Endothelial cell of umbilical vein (primary cell): ENCODE results near the gene UEVLD. TPM values are rescaled to one million over a fixed set of nuclear protein-coding genes. Genes with fewer than 3 reads are reported as not detected.

Experiments
- BruUV-seq: library from RNA; stranded (reverse); fragments of 400-500 nt; replicated peaks from 2 replicates; lab custom pipeline; 2021; lab: Mats Ljungman, UMichigan
- CTCF ChIA-PET: fragments of 300-600, 350-600 bp; sonication (Branson Sonifier 250); formaldehyde crosslinking; loops from one replicate; lab custom pipeline; 2021; ENCODE audit warnings: antibody characterized with exemption, inconsistent platforms; lab: Charles Lee
- POLR2A ChIA-PET: fragments of 300-600, 350-600 bp; sonication (Branson Sonifier 250); formaldehyde crosslinking; loops from one replicate; lab custom pipeline; 2021; ENCODE audit warnings: antibody characterized with exemption, inconsistent platforms; lab: Charles Lee
- DNase-seq: peaks from one replicate; pipeline ENCODE4 v3.0.0-alpha.2; 2011; ENCODE audit warnings: low read depth, low spot score
- FAIRE-seq: peaks from 2 replicates; lab custom pipeline; 2011; peaks lifted over from hg19 to GRCh38; lab: Jason Lieb, UNC
- H2AFZ ChIP-seq: 2 replicates; pipeline ENCODE4 v1.6.0; 2012; ENCODE audit warnings: low read depth, low read length, control low read depth, inconsistent platforms
- H3K27ac ChIP-seq: 2 replicates; pipeline ENCODE4 v1.5.1; 2011; ENCODE audit warnings: low read depth, mild to moderate bottlenecking, control low read depth, low read length, moderate library complexity; ENCODE audit not compliant: insufficient read depth
- H3K27me3 ChIP-seq, 2 experiments: 2 replicates each; pipeline versions ENCODE4 v1.6.0 to v1.6.1; 2011; ENCODE audit warnings: low read length in 2 of 2, mixed read lengths in 1 of 2; ENCODE audit not compliant: control insufficient read depth in 2 of 2, insufficient read depth in 2 of 2
- H3K36me3 ChIP-seq, 2 experiments: 2 replicates in 1 of 2; 3 replicates in 1 of 2; pipeline ENCODE4 v1.5.1; 2011; ENCODE audit warnings: low read length in 2 of 2, mild to moderate bottlenecking in 1 of 2, moderate library complexity in 1 of 2; ENCODE audit not compliant: control insufficient read depth in 2 of 2, insufficient read depth in 2 of 2; ENCODE audit errors: extremely low read depth in 1 of 2
- H3K4me1 ChIP-seq: 3 replicates; pipeline ENCODE4 v1.5.1; 2011; ENCODE audit warnings: mild to moderate bottlenecking, low read length; ENCODE audit not compliant: control insufficient read depth, insufficient read depth; ENCODE audit errors: extremely low read depth
- H3K4me2 ChIP-seq: 2 replicates; pipeline ENCODE4 v1.6.1; 2011; ENCODE audit warnings: low read length, control low read depth, mixed read lengths; ENCODE audit not compliant: insufficient read depth
- H3K4me3 ChIP-seq, 3 experiments: fragments of 200-600 bp in 1 of 3; sonication (generic), shearing (Covaris generic) in 1 of 3; replicated peaks in 1 of 3; 2 replicates each; pipeline ENCODE4 v1.5.1; 2011 to 2016; ENCODE audit warnings: control low read depth in 3 of 3, low read length in 3 of 3, mild to moderate bottlenecking in 2 of 3, inconsistent platforms in 1 of 3, low read depth in 1 of 3, moderate library complexity in 1 of 3; ENCODE audit not compliant: insufficient read depth in 1 of 3
- H3K79me2 ChIP-seq: 2 replicates; pipeline ENCODE4 v1.6.0; 2012; ENCODE audit warnings: low read length, inconsistent platforms; ENCODE audit not compliant: control insufficient read depth, insufficient read depth
- H3K9ac ChIP-seq: replicated peaks from 2 replicates; pipeline ENCODE3; 2011; ENCODE audit warnings: low read length, control low read depth; ENCODE audit not compliant: insufficient read depth; ENCODE audit errors: extremely low read depth
- H3K9me1 ChIP-seq: replicated peaks from 3 replicates; pipeline ENCODE4 v1.6.0; 2011; ENCODE audit warnings: mild to moderate bottlenecking, low read length; ENCODE audit not compliant: control insufficient read depth, insufficient read depth; ENCODE audit errors: extremely low read depth
- H3K9me3 ChIP-seq: replicated peaks from 2 replicates; pipeline ENCODE4 v1.5.1; 2012; ENCODE audit warnings: low read length, inconsistent platforms; ENCODE audit not compliant: control insufficient read depth, insufficient read depth
- H4K20me1 ChIP-seq: replicated peaks from 2 replicates; pipeline ENCODE3; 2011; ENCODE audit warnings: mild to moderate bottlenecking, low read length; ENCODE audit not compliant: control insufficient read depth, insufficient read depth; ENCODE audit errors: extremely low read depth
- EZH2 ChIP-seq: IDR thresholded peaks from 2 replicates; pipeline ENCODE4 v1.6.1; 2012; ENCODE audit warnings: borderline replicate concordance, low read depth, mild to moderate bottlenecking, moderate library complexity, low read length, inconsistent platforms; ENCODE audit not compliant: severe bottlenecking
- GATA2 ChIP-seq: IDR thresholded peaks from 2 replicates; pipeline ENCODE4 v1.7.0; 2011; ENCODE audit warnings: low read depth, mild to moderate bottlenecking, moderate library complexity, mixed read lengths, low read length; ENCODE audit not compliant: insufficient read length, insufficient read depth
- MYC ChIP-seq: IDR thresholded peaks from one replicate; pipeline ENCODE4 v1.6.1; 2011; ENCODE audit warnings: mild to moderate bottlenecking, low read depth, low read length
- POLR2A ChIP-seq: IDR thresholded peaks from 2 replicates; pipeline ENCODE4 v1.6.1; 2012; ENCODE audit warnings: low read depth, mild to moderate bottlenecking, control low read depth, low read length
- POLR2AphosphoS5 ChIP-seq: IDR thresholded peaks from 2 replicates; pipeline ENCODE4 v1.6.1; 2012; ENCODE audit warnings: low read depth, mild to moderate bottlenecking, control low read depth, low read length, moderate library complexity; ENCODE audit not compliant: insufficient read depth
- dilution Hi-C: fragments of 300-500 bp; cut with MboI; formaldehyde crosslinking; loops from one replicate; pipeline ENCODE4 v1.15.0; 2019; ENCODE audit warnings: low sequenced_read_pairs; ENCODE audit not compliant: extremely low pct_ligation_motif_present
- intact Hi-C: fragments of 100-400 bp; cut with micrococcal nuclease; formaldehyde crosslinking; loops from one replicate; pipeline ENCODE4 v1.10.0; 2022
- polyA plus RNA-seq, 4 experiments: library from polyadenylated mRNA; depleted of rRNA in 3 of 4; stranded (reverse) in 3 of 4; unstranded in 1 of 4; fragments of >200 nt; gene quantifications; 2 replicates each; pipeline versions ENCODE4 v1.2.1 to v1.2.3, GENCODE V29; 2011 to 2012; ENCODE audit warnings: missing spikeins in 1 of 4
- total RNA-seq: library from RNA; stranded (reverse); gene quantifications from 2 replicates; pipeline ENCODE4 v1.2.3, GENCODE V29; 2021
- TF ChIP-seq, protein P1 (sequence below), 2 donors: IDR thresholded peaks; 1 replicate in 1 of 2; 2 replicates in 1 of 2; pipeline ENCODE4 v1.5.1; 2011; ENCODE audit warnings: low read length in 2 of 2, mild to moderate bottlenecking in 2 of 2, moderate library complexity in 2 of 2, control low read depth in 1 of 2, inconsistent platforms in 1 of 2, low read depth in 1 of 2; ENCODE audit not compliant: insufficient read depth in 1 of 2; ENCODE audit errors: extremely low read depth in 1 of 2

The UEVLD gene
- total and polyA plus RNA-seq, 2 donors (not counting 3 experiments of a cell fraction or from before 2014, with no cell fraction given) = 9.2 to 19.1 TPM

DNA sequence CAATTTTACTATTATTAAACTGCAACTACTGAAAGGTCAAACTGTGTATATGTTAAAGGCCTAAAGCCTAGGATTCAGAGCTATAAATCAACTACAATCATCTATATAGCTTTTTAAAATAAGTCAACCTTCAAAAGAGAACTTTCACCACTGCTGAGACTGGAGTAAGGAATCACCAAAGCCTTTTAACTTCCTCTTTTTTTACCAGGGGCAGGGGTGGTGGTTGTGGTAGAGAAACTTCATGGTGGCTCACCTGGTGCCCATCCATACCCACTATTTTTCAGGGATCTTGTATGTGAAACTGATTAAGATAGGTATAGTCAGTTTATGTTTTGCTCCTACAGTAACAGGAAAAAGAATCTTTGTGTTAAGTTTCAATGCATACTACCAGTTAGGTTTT lies 93.3 kb downstream of the UEVLD start:
- Histone ChIP-seq H3K9ac (no peak overlapping the region), H3K4me2 (no peak overlapping the region), H3K79me2 (no peaks in the 10 kb centered on the region), H3K9me1 (no peaks in the 10 kb centered on the region), H3K4me3 (no peak overlapping the region), H3K4me1 (no peaks in the 10 kb centered on the region), H2AFZ (no peak overlapping the region), H3K27ac (no peak overlapping the region), H3K27me3 (no peaks in the 10 kb centered on the region), H3K36me3 (peaks cover 2 to 17% of the 10 kb centered on the region in 2 experiments), H4K20me1 (no peaks in the 10 kb centered on the region), H3K9me3 (no peaks in the 10 kb centered on the region)
- TF ChIP-seq POLR2AphosphoS5 (no peak), EZH2 (no peak), MYC (no peak)
- DNase-seq = no peak
- CTCF ChIA-PET = no interaction called here
- dilution Hi-C loops (no loop called here), intact Hi-C loops (no loop called here)
- POLR2A ChIA-PET = no interaction called here
- BruUV-seq = no TSS peak
- FAIRE-seq = no peak

DNA sequence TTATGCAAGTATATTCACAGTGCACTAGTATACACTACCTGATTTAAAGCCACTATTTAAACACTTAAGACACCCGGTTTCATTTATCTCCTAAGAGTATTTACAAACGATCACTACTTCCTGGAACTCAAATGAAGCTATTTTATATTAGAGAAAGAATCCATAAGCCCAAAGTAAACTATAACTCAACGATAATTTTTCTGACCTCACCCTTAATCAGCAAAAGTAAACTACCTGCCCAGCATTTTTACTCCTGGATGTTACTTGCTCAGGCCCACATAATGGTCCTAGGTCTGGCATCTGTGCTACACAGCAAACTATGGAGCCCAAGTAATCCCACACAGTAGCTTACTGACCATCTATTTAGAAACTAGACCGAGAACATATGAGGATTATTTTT lies 95.2 kb downstream of the UEVLD start:
- Histone ChIP-seq H3K4me1 (no peaks in the 10 kb centered on the region), H3K9me1 (no peaks in the 10 kb centered on the region), H2AFZ (no peak overlapping the region), H3K79me2 (no peaks in the 10 kb centered on the region), H4K20me1 (no peaks in the 10 kb centered on the region), H3K9ac (no peak overlapping the region), H3K4me2 (no peak overlapping the region), H3K27me3 (no peaks in the 10 kb centered on the region), H3K9me3 (no peaks in the 10 kb centered on the region), H3K36me3 (peaks cover 2 to 16% of the 10 kb centered on the region in 2 experiments), H3K27ac (no peak overlapping the region), H3K4me3 (no peak overlapping the region)
- ChIA-PET CTCF (no interaction called here), POLR2A (no interaction called here)
- FAIRE-seq (no peak), DNase-seq (no peak)
- intact Hi-C loops = no loop called here
- dilution Hi-C loops = no loop called here
- TF ChIP-seq, protein P1, sequence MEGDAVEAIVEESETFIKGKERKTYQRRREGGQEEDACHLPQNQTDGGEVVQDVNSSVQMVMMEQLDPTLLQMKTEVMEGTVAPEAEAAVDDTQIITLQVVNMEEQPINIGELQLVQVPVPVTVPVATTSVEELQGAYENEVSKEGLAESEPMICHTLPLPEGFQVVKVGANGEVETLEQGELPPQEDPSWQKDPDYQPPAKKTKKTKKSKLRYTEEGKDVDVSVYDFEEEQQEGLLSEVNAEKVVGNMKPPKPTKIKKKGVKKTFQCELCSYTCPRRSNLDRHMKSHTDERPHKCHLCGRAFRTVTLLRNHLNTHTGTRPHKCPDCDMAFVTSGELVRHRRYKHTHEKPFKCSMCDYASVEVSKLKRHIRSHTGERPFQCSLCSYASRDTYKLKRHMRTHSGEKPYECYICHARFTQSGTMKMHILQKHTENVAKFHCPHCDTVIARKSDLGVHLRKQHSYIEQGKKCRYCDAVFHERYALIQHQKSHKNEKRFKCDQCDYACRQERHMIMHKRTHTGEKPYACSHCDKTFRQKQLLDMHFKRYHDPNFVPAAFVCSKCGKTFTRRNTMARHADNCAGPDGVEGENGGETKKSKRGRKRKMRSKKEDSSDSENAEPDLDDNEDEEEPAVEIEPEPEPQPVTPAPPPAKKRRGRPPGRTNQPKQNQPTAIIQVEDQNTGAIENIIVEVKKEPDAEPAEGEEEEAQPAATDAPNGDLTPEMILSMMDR (IDR thresholded peaks at IDR 0.05; ENCODE audit: extremely low read depth in 1 of 2, insufficient read depth in 1 of 2, low read depth in 1 of 2, low read length in 2 of 2) = no peak
- no peak for TF ChIP-seq POLR2A
- no peak for TF ChIP-seq GATA2
- no TSS peak for BruUV-seq
